ENCODE data around the gene SCARB1. TPM values are rescaled to one million over a fixed set of nuclear protein-coding genes. Genes with fewer than 3 reads are reported as not detected.

The SCARB1 gene
- total RNA-seq, 1 experiment from 2014 or later = 44.9 TPM

- H3K27me3 ChIP-seq (ENCODE audit: control insufficient read depth, insufficient read depth, low read length) = no peaks in the 10 kb centered on the region
- no peaks in the 10 kb centered on the region for H3K36me3 ChIP-seq (replicated peaks; ENCODE audit: control insufficient read depth, insufficient read depth, low read length)
- H3K4me3 ChIP-seq (ENCODE audit: insufficient read depth, low read depth, low read length) = no peak overlapping the region
- no peak for DNase-seq
Observed at GRCh38 chr12:124831590-124831989, 32.1 kb downstream of the SCARB1 start.

DNA sequence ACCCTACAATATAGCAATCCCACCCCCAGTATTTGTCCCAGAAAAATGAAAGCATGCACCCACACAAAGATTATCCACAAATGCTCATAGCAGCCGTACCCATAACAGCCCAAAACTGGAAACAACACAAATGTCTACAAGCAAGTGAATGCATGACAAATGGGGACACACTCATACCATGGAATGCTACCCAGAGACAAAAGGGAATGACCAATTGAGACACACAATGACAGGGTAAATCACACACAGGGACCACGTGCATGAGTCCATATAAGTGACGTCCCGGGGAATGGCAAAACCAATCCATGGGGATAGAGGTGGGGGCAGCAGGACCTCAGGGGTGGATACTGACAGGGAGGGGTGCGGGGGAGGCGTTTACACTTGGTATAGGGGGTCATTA lies 33.4 kb downstream of the SCARB1 start:
- Histone ChIP-seq H3K36me3 (replicated peaks; ENCODE audit: control insufficient read depth, insufficient read depth, low read length) (no peaks in the 10 kb centered on the region), H3K4me3 (ENCODE audit: insufficient read depth, low read depth, low read length) (no peak overlapping the region), H3K27me3 (ENCODE audit: control insufficient read depth, insufficient read depth, low read length) (no peaks in the 10 kb centered on the region)
- no peak for DNase-seq

- no peak overlapping the region for H3K4me3 ChIP-seq (ENCODE audit: insufficient read depth, low read depth, low read length)
- no peaks in the 10 kb centered on the region for H3K27me3 ChIP-seq (ENCODE audit: control insufficient read depth, insufficient read depth, low read length)
- no peak for DNase-seq
- no peaks in the 10 kb centered on the region for H3K36me3 ChIP-seq (replicated peaks; ENCODE audit: control insufficient read depth, insufficient read depth, low read length)
Observed at GRCh38 chr12:124829708-124830304, 33.9 kb downstream of the SCARB1 start.

GRCh38 chr12:124829008-124829707 lies 34.5 kb downstream of the SCARB1 start:
- DNase-seq = no peak

GRCh38 chr12:124828264-124829007 lies 35.2 kb downstream of the SCARB1 start:
- DNase-seq = no peak
- Histone ChIP-seq H3K36me3 (replicated peaks; ENCODE audit: control insufficient read depth, insufficient read depth, low read length) (no peaks in the 10 kb centered on the region), H3K27me3 (ENCODE audit: control insufficient read depth, insufficient read depth, low read length) (no peaks in the 10 kb centered on the region), H3K4me3 (ENCODE audit: insufficient read depth, low read depth, low read length) (no peak overlapping the region)

More at GRCh38 chr12:124829008-124829707, 34.5 kb downstream of the SCARB1 start:
- no peaks in the 10 kb centered on the region for H3K27me3 ChIP-seq (ENCODE audit: control insufficient read depth, insufficient read depth, low read length)
- no peak overlapping the region for H3K4me3 ChIP-seq (ENCODE audit: insufficient read depth, low read depth, low read length)
- H3K36me3 ChIP-seq (replicated peaks; ENCODE audit: control insufficient read depth, insufficient read depth, low read length) = no peaks in the 10 kb centered on the region

GRCh38 chr12:124827588-124828184 lies 36.0 kb downstream of the SCARB1 start:
- DNase-seq = no peak
- Histone ChIP-seq H3K36me3 (replicated peaks; ENCODE audit: control insufficient read depth, insufficient read depth, low read length) (no peaks in the 10 kb centered on the region), H3K4me3 (ENCODE audit: insufficient read depth, low read depth, low read length) (no peak overlapping the region), H3K27me3 (ENCODE audit: control insufficient read depth, insufficient read depth, low read length) (no peaks in the 10 kb centered on the region)

- Histone ChIP-seq H3K27me3 (ENCODE audit: control insufficient read depth, insufficient read depth, low read length) (no peaks in the 10 kb centered on the region), H3K36me3 (replicated peaks; ENCODE audit: control insufficient read depth, insufficient read depth, low read length) (no peaks in the 10 kb centered on the region), H3K4me3 (ENCODE audit: insufficient read depth, low read depth, low read length) (no peak overlapping the region)
- DNase-seq = no peak
Observed at GRCh38 chr12:124824195-124824594, 39.5 kb downstream of the SCARB1 start.

GRCh38 chr12:124823272-124823970 lies 40.2 kb downstream of the SCARB1 start:
- H3K36me3 ChIP-seq (replicated peaks; ENCODE audit: control insufficient read depth, insufficient read depth, low read length) = no peaks in the 10 kb centered on the region
- H3K4me3 ChIP-seq (ENCODE audit: insufficient read depth, low read depth, low read length) = no peak overlapping the region
- no peaks in the 10 kb centered on the region for H3K27me3 ChIP-seq (ENCODE audit: control insufficient read depth, insufficient read depth, low read length)
- no peak for DNase-seq

- DNase-seq = no peak
- Histone ChIP-seq H3K36me3 (replicated peaks; ENCODE audit: control insufficient read depth, insufficient read depth, low read length) (no peaks in the 10 kb centered on the region), H3K27me3 (ENCODE audit: control insufficient read depth, insufficient read depth, low read length) (no peaks in the 10 kb centered on the region), H3K4me3 (ENCODE audit: insufficient read depth, low read depth, low read length) (no peak overlapping the region)
Observed at GRCh38 chr12:124822218-124822617, 41.4 kb downstream of the SCARB1 start.

GRCh38 chr12:124821252-124822200 lies 42.1 kb downstream of the SCARB1 start:
- H3K27me3 ChIP-seq (ENCODE audit: control insufficient read depth, insufficient read depth, low read length) = no peaks in the 10 kb centered on the region
- H3K4me3 ChIP-seq (ENCODE audit: insufficient read depth, low read depth, low read length) = no peak overlapping the region
- H3K36me3 ChIP-seq (replicated peaks; ENCODE audit: control insufficient read depth, insufficient read depth, low read length) = no peaks in the 10 kb centered on the region
- no peak for DNase-seq

GRCh38 chr12:124820199-124820598 lies 43.5 kb downstream of the SCARB1 start:
- no peaks in the 10 kb centered on the region for H3K27me3 ChIP-seq (ENCODE audit: control insufficient read depth, insufficient read depth, low read length)
- H3K36me3 ChIP-seq (replicated peaks; ENCODE audit: control insufficient read depth, insufficient read depth, low read length) = no peaks in the 10 kb centered on the region; the same call in 1 of the 2 replicates
- H3K4me3 ChIP-seq (ENCODE audit: insufficient read depth, low read depth, low read length) = no peak overlapping the region
- no peak for DNase-seq

DNA sequence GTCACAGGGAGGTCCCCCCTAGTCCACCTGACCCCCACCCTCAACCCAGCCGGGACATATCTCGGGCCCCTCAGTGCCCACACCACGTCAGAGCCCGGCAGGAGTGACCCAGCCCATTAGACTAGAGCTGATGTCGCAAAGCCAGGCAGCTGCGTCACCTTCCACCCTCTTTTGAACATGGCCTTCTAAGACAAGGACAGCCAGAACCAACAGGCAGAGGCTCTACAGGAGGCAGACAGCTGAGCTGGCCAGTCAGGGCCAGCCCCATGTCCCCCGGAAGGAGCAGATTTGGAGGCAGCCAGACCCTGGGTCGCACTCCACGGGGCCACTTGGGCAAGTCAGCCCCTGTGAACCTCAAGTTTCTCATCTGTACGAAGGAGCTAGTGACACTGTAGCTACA lies 44.1 kb downstream of the SCARB1 start:
- DNase-seq = no peak
- Histone ChIP-seq H3K36me3 (replicated peaks; ENCODE audit: control insufficient read depth, insufficient read depth, low read length) (no peaks in the 10 kb centered on the region; the same call in 1 of the 2 replicates), H3K4me3 (ENCODE audit: insufficient read depth, low read depth, low read length) (no peak overlapping the region)

DNA sequence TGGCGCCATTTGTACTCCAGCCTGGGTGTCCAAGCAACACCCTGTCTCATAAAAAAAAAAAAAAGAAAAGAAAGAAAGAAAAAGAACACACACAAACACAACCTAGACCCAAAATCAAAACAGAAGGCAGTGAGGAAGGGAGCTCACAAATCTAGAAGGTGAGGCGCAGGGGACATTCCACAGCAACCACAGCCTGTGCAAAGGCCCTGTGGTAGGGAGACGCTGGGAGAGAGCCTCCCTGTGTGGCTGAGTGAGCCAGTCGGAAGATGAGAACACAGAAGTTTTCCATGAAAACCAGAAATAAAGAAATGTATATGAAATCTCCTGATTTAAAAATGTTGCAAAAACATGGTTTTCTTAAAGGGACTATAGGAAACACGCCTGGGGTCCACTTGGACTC lies 44.6 kb downstream of the SCARB1 start:
- no peaks in the 10 kb centered on the region for H3K27me3 ChIP-seq (ENCODE audit: control insufficient read depth, insufficient read depth, low read length)
- DNase-seq = no peak
- H3K4me3 ChIP-seq (ENCODE audit: insufficient read depth, low read depth, low read length) = no peak overlapping the region
- peaks cover 1% of the 10 kb centered on the region for H3K36me3 ChIP-seq (replicated peaks; ENCODE audit: control insufficient read depth, insufficient read depth, low read length)

More for the DNA sequence above, 44.1 kb downstream of the SCARB1 start:
- no peaks in the 10 kb centered on the region for H3K27me3 ChIP-seq (ENCODE audit: control insufficient read depth, insufficient read depth, low read length)

All from H7 (cell line).